HCT116 (cell line): ENCODE data around the gene FBXW10.
"Not testable (repeated sequence)": the region's sequence is repeated elsewhere in the genome, so short reads cannot be mapped to it uniquely, and the experiment has no call there.

ENCODE experiments used
- CEBPB ChIP-seq: IDR thresholded peaks from 2 replicates; pipeline ENCODE4 v1.6.1; 2012; ENCODE audit warnings: low read depth
- CTCF ChIP-seq, 3 experiments: fragments of 200-600 bp in 1 of 3; sonication (generic) in 1 of 3; IDR thresholded peaks in 2 of 3; conservative IDR thresholded peaks in 1 of 3; 2 replicates each; pipeline ENCODE4 v1.5.1; 2012 to 2017; ENCODE audit warnings: low read depth in 2 of 3, low read length in 2 of 3, antibody characterized with exemption in 1 of 3, borderline replicate concordance in 1 of 3, control low read depth in 1 of 3, mild to moderate bottlenecking in 1 of 3, mixed read lengths in 1 of 3, mixed run types in 1 of 3, moderate library complexity in 1 of 3; ENCODE audit not compliant: insufficient read depth in 1 of 3
- EGR1 ChIP-seq: IDR thresholded peaks from 2 replicates; pipeline ENCODE4 v1.6.1; 2012; ENCODE audit warnings: low read depth
- EZH2 ChIP-seq: fragments of 200-600 bp; sonication (generic); IDR thresholded peaks from 2 replicates; pipeline ENCODE4 v1.6.1; 2017; ENCODE audit warnings: antibody characterized with exemption, mixed run types
- POLR2A ChIP-seq: IDR thresholded peaks from 2 replicates; pipeline ENCODE4 v1.7.0; 2011; ENCODE audit warnings: borderline replicate concordance; ENCODE audit not compliant: insufficient read depth, insufficient read length; ENCODE audit errors: extremely low read depth
- RAD21 ChIP-seq: IDR thresholded peaks from 2 replicates; pipeline ENCODE4 v1.6.1; 2012; ENCODE audit warnings: low read depth, mild to moderate bottlenecking
- REST ChIP-seq: IDR thresholded peaks from 2 replicates; pipeline ENCODE4 v1.6.1; 2012; ENCODE audit warnings: low read depth
- SP1 ChIP-seq: IDR thresholded peaks from 2 replicates; pipeline ENCODE4 v1.6.1; 2012; ENCODE audit warnings: low read depth
- TCF7L2 ChIP-seq: IDR thresholded peaks from 2 replicates; pipeline ENCODE4 v1.7.0; 2011; ENCODE audit warnings: borderline replicate concordance, inconsistent platforms; ENCODE audit not compliant: insufficient read depth, insufficient read length; ENCODE audit errors: extremely low read depth
- YY1 ChIP-seq: IDR thresholded peaks from 2 replicates; pipeline ENCODE4 v1.6.1; 2011; ENCODE audit warnings: low read length, low read depth, moderate library complexity, mild to moderate bottlenecking; ENCODE audit not compliant: insufficient replicate concordance; ENCODE audit errors: extremely low read depth
- ZFX ChIP-seq: fragments of 450-650 bp; IDR thresholded peaks from 2 replicates; pipeline ENCODE4 v1.6.1; 2017

- peak; percentile 48 to 69 (median 60); a peak in 5 of 6 replicates for TF ChIP-seq CTCF (IDR thresholded peaks at IDR 0.05 in 2 of 3, conservative IDR thresholded peaks at IDR 0.05 in 1 of 3; ENCODE audit: borderline replicate concordance in 1 of 3, insufficient read depth in 1 of 3, low read depth in 2 of 3, low read length in 2 of 3)
- TF ChIP-seq POLR2A, CEBPB, REST, YY1, EZH2, TCF7L2, SP1, ZFX, EGR1: not testable (repeated sequence)
- peak; percentile 73 for TF ChIP-seq RAD21
These were observed 72.9 kb downstream of the FBXW10 start for GRCh38 chr17:18816489-18817371.
